Type B pancreatic cell (in vitro differentiated cells): Measurements from ENCODE around the gene JPH3. TPM values are rescaled to one million over a fixed set of nuclear protein-coding genes. Genes with fewer than 3 reads are reported as not detected.
"Not testable (repeated sequence)": the region's sequence is repeated elsewhere in the genome, so short reads cannot be mapped to it uniquely, and the experiment has no call there.

Source experiments
- DNase-seq: peaks from one replicate; pipeline ENCODE4 v3.0.0; 2021; ENCODE audit warnings: mixed read lengths; ENCODE audit not compliant: unreplicated experiment; ENCODE audit errors: extremely low spot score
- H3K27ac Mint-ChIP-seq: 2 replicates; pipeline ENCODE4 v1.8.0; 2021; ENCODE audit warnings: mild to moderate bottlenecking, mixed read lengths
- H3K27me3 Mint-ChIP-seq: 2 replicates; pipeline ENCODE4 v1.8.0; 2021; ENCODE audit warnings: mixed read lengths
- H3K36me3 Mint-ChIP-seq: 2 replicates; pipeline ENCODE4 v1.8.0; 2021; ENCODE audit warnings: mixed read lengths
- H3K4me1 Mint-ChIP-seq: one replicate; pipeline ENCODE4 v1.8.0; 2021; ENCODE audit warnings: mixed read lengths; ENCODE audit not compliant: unreplicated experiment
- H3K4me3 Mint-ChIP-seq: 2 replicates; pipeline ENCODE4 v1.8.0; 2021; ENCODE audit warnings: mild to moderate bottlenecking, mixed read lengths
- H3K9me3 Mint-ChIP-seq: 2 replicates; pipeline ENCODE4 v1.8.0; 2021; ENCODE audit warnings: mixed read lengths
- CTCF ChIP-seq: fragments of 200-600 bp; sonication (generic); conservative IDR thresholded peaks from 2 replicates; pipeline ENCODE4 v1.5.0; 2021; ENCODE audit warnings: antibody characterized with exemption, mild to moderate bottlenecking
- total RNA-seq: library from RNA; stranded (reverse); gene quantifications from 2 replicates; pipeline ENCODE4 v1.2.1, GENCODE V29; 2021; ENCODE audit warnings: low replicate concordance

The JPH3 gene
- total RNA-seq, 1 donor from 2014 or later, result 7.2 TPM

GRCh38 chr16:87570938-87571867 lies 31.1 kb upstream of the JPH3 start:
- Mint-ChIP-seq H3K36me3 (no peaks in the 10 kb centered on the region), H3K4me3 (peak overlapping the region; percentile 38), H3K9me3 (no peaks in the 10 kb centered on the region), H3K27ac (peak overlapping the region; percentile 87), H3K27me3 (no peaks in the 10 kb centered on the region), H3K4me1 (peaks cover 16% of the 10 kb centered on the region)
- peak; percentile 58 for TF ChIP-seq CTCF
- no peak for DNase-seq

- Mint-ChIP-seq H3K27ac (peak overlapping the region; percentile 87), H3K4me1 (peaks cover 16% of the 10 kb centered on the region), H3K27me3 (no peaks in the 10 kb centered on the region), H3K4me3 (peak overlapping the region; percentile 38), H3K9me3 (no peaks in the 10 kb centered on the region), H3K36me3 (no peaks in the 10 kb centered on the region)
- DNase-seq, result no peak
- TF ChIP-seq CTCF, result no peak
Measured at GRCh38 chr16:87571868-87572244, 30.5 kb upstream of the JPH3 start.

GRCh38 chr16:87572959-87573358 lies 29.3 kb upstream of the JPH3 start:
- no peaks in the 10 kb centered on the region for H3K9me3 Mint-ChIP-seq

GRCh38 chr16:87575027-87575804 lies 27.1 kb upstream of the JPH3 start:
- no peak overlapping the region for H3K4me3 Mint-ChIP-seq
- no peak for DNase-seq
- peaks cover 16% of the 10 kb centered on the region for H3K4me1 Mint-ChIP-seq
- peak; percentile 18 for TF ChIP-seq CTCF
- H3K9me3 Mint-ChIP-seq, result peaks cover 4% of the 10 kb centered on the region
- H3K36me3 Mint-ChIP-seq, result no peaks in the 10 kb centered on the region
- H3K27ac Mint-ChIP-seq, result no peak overlapping the region
- no peaks in the 10 kb centered on the region for H3K27me3 Mint-ChIP-seq

More at GRCh38 chr16:87572959-87573358, 29.3 kb upstream of the JPH3 start:
- no peak overlapping the region for H3K27ac Mint-ChIP-seq
- TF ChIP-seq CTCF, result no peak
- DNase-seq, result no peak
- H3K27me3 Mint-ChIP-seq, result no peaks in the 10 kb centered on the region
- no peak overlapping the region for H3K4me3 Mint-ChIP-seq
- H3K4me1 Mint-ChIP-seq, result peaks cover 16% of the 10 kb centered on the region
- H3K36me3 Mint-ChIP-seq, result no peaks in the 10 kb centered on the region

- DNase-seq, result no peak
- Mint-ChIP-seq H3K27me3 (no peaks in the 10 kb centered on the region), H3K4me1 (peaks cover 14% of the 10 kb centered on the region), H3K27ac (no peak overlapping the region), H3K9me3 (peaks cover 4% of the 10 kb centered on the region), H3K36me3 (no peaks in the 10 kb centered on the region), H3K4me3 (no peak overlapping the region)
- no peak for TF ChIP-seq CTCF
Measured at GRCh38 chr16:87576171-87576570, 26.1 kb upstream of the JPH3 start.

GRCh38 chr16:87578142-87578930 lies 24.0 kb upstream of the JPH3 start:
- not testable (repeated sequence) for H3K9me3 Mint-ChIP-seq, H3K27ac Mint-ChIP-seq
- peaks cover 15% of the 10 kb centered on the region for H3K4me1 Mint-ChIP-seq

More at GRCh38 chr16:87578142-87578930, 24.0 kb upstream of the JPH3 start:
- not testable (repeated sequence) for H3K36me3 Mint-ChIP-seq, DNase-seq, H3K4me3 Mint-ChIP-seq, H3K27me3 Mint-ChIP-seq
